Esophagus squamous epithelium (tissue), 4 donors: ENCODE measurements around the gene CFAP410.

Source experiments
- CTCF ChIP-seq, 6 experiments: fragments of 450-650 bp in 4 of 6; fragments of 200-600 bp in 2 of 6; sonication (generic) in 2 of 6; IDR thresholded peaks; one replicate each; pipeline ENCODE4 v1.5.1; 2016 to 2019; ENCODE audit warnings: antibody characterized with exemption in 6 of 6, mild to moderate bottlenecking in 4 of 6, moderate library complexity in 4 of 6
- POLR2A ChIP-seq, 4 donors: fragments of 450-650 bp; IDR thresholded peaks; one replicate each; pipeline ENCODE4 v1.6.1; 2017; ENCODE audit warnings: antibody characterized with exemption in 4 of 4, mild to moderate bottlenecking in 4 of 4, moderate library complexity in 3 of 4

GRCh38 chr21:44292812-44293195 lies 46.4 kb downstream of the CFAP410 start:
- TF ChIP-seq CTCF (IDR thresholded peaks at IDR 0.05) (no peak), POLR2A (IDR thresholded peaks at IDR 0.05) (no peak)
